Endothelial cell of umbilical vein (primary cell): ENCODE results near the gene CD84. TPM values are rescaled to one million over a fixed set of nuclear protein-coding genes. Genes with fewer than 3 reads are reported as not detected.

Experiments used
- BruUV-seq: library from RNA; stranded (reverse); fragments of 400-500 nt; replicated peaks from 2 replicates; lab custom pipeline; 2021; lab: Mats Ljungman, UMichigan
- CTCF ChIA-PET: fragments of 300-600, 350-600 bp; sonication (Branson Sonifier 250); formaldehyde crosslinking; loops from one replicate; lab custom pipeline; 2021; ENCODE audit warnings: antibody characterized with exemption, inconsistent platforms; lab: Charles Lee
- POLR2A ChIA-PET: fragments of 300-600, 350-600 bp; sonication (Branson Sonifier 250); formaldehyde crosslinking; loops from one replicate; lab custom pipeline; 2021; ENCODE audit warnings: antibody characterized with exemption, inconsistent platforms; lab: Charles Lee
- DNase-seq: peaks from one replicate; pipeline ENCODE4 v3.0.0-alpha.2; 2011; ENCODE audit warnings: low read depth, low spot score
- FAIRE-seq: peaks from 2 replicates; lab custom pipeline; 2011; peaks lifted over from hg19 to GRCh38; lab: Jason Lieb, UNC
- H2AFZ ChIP-seq: 2 replicates; pipeline ENCODE4 v1.6.0; 2012; ENCODE audit warnings: low read depth, low read length, control low read depth, inconsistent platforms
- H3K27ac ChIP-seq: 2 replicates; pipeline ENCODE4 v1.5.1; 2011; ENCODE audit warnings: low read depth, mild to moderate bottlenecking, control low read depth, low read length, moderate library complexity; ENCODE audit not compliant: insufficient read depth
- H3K27me3 ChIP-seq, 2 experiments: 2 replicates each; pipeline versions ENCODE4 v1.6.0 to v1.6.1; 2011; ENCODE audit warnings: low read length in 2 of 2, mixed read lengths in 1 of 2; ENCODE audit not compliant: control insufficient read depth in 2 of 2, insufficient read depth in 2 of 2
- H3K36me3 ChIP-seq, 2 experiments: 2 replicates in 1 of 2; 3 replicates in 1 of 2; pipeline ENCODE4 v1.5.1; 2011; ENCODE audit warnings: low read length in 2 of 2, mild to moderate bottlenecking in 1 of 2, moderate library complexity in 1 of 2; ENCODE audit not compliant: control insufficient read depth in 2 of 2, insufficient read depth in 2 of 2; ENCODE audit errors: extremely low read depth in 1 of 2
- H3K4me1 ChIP-seq: 3 replicates; pipeline ENCODE4 v1.5.1; 2011; ENCODE audit warnings: mild to moderate bottlenecking, low read length; ENCODE audit not compliant: control insufficient read depth, insufficient read depth; ENCODE audit errors: extremely low read depth
- H3K4me2 ChIP-seq: 2 replicates; pipeline ENCODE4 v1.6.1; 2011; ENCODE audit warnings: low read length, control low read depth, mixed read lengths; ENCODE audit not compliant: insufficient read depth
- H3K4me3 ChIP-seq, 3 experiments: fragments of 200-600 bp in 1 of 3; sonication (generic), shearing (Covaris generic) in 1 of 3; replicated peaks in 1 of 3; 2 replicates each; pipeline ENCODE4 v1.5.1; 2011 to 2016; ENCODE audit warnings: control low read depth in 3 of 3, low read length in 3 of 3, mild to moderate bottlenecking in 2 of 3, inconsistent platforms in 1 of 3, low read depth in 1 of 3, moderate library complexity in 1 of 3; ENCODE audit not compliant: insufficient read depth in 1 of 3
- H3K79me2 ChIP-seq: 2 replicates; pipeline ENCODE4 v1.6.0; 2012; ENCODE audit warnings: low read length, inconsistent platforms; ENCODE audit not compliant: control insufficient read depth, insufficient read depth
- H3K9ac ChIP-seq: replicated peaks from 2 replicates; pipeline ENCODE3; 2011; ENCODE audit warnings: low read length, control low read depth; ENCODE audit not compliant: insufficient read depth; ENCODE audit errors: extremely low read depth
- H3K9me1 ChIP-seq: replicated peaks from 3 replicates; pipeline ENCODE4 v1.6.0; 2011; ENCODE audit warnings: mild to moderate bottlenecking, low read length; ENCODE audit not compliant: control insufficient read depth, insufficient read depth; ENCODE audit errors: extremely low read depth
- H3K9me3 ChIP-seq: replicated peaks from 2 replicates; pipeline ENCODE4 v1.5.1; 2012; ENCODE audit warnings: low read length, inconsistent platforms; ENCODE audit not compliant: control insufficient read depth, insufficient read depth
- H4K20me1 ChIP-seq: replicated peaks from 2 replicates; pipeline ENCODE3; 2011; ENCODE audit warnings: mild to moderate bottlenecking, low read length; ENCODE audit not compliant: control insufficient read depth, insufficient read depth; ENCODE audit errors: extremely low read depth
- JUN ChIP-seq: IDR thresholded peaks from 2 replicates; pipeline ENCODE4 v1.6.1; 2011; ENCODE audit warnings: borderline replicate concordance, low read depth; ENCODE audit not compliant: insufficient read length, insufficient read depth
- POLR2A ChIP-seq: IDR thresholded peaks from 2 replicates; pipeline ENCODE4 v1.6.1; 2012; ENCODE audit warnings: low read depth, mild to moderate bottlenecking, control low read depth, low read length
- dilution Hi-C: fragments of 300-500 bp; cut with MboI; formaldehyde crosslinking; loops from one replicate; pipeline ENCODE4 v1.15.0; 2019; ENCODE audit warnings: low sequenced_read_pairs; ENCODE audit not compliant: extremely low pct_ligation_motif_present
- intact Hi-C: fragments of 100-400 bp; cut with micrococcal nuclease; formaldehyde crosslinking; loops from one replicate; pipeline ENCODE4 v1.10.0; 2022
- polyA plus RNA-seq, 4 experiments: library from polyadenylated mRNA; depleted of rRNA in 3 of 4; stranded (reverse) in 3 of 4; unstranded in 1 of 4; fragments of >200 nt; gene quantifications; 2 replicates each; pipeline versions ENCODE4 v1.2.1 to v1.2.3, GENCODE V29; 2011 to 2012; ENCODE audit warnings: missing spikeins in 1 of 4
- total RNA-seq: library from RNA; stranded (reverse); gene quantifications from 2 replicates; pipeline ENCODE4 v1.2.3, GENCODE V29; 2021

Gene CD84
- total and polyA plus RNA-seq, 2 donors (not counting 3 experiments of a cell fraction or from before 2014, with no cell fraction given), result not detected

GRCh38 chr1:160558660-160559380 is 20.5 kb downstream of the CD84 start:
- Histone ChIP-seq H3K4me2 (no peak overlapping the region), H3K27ac (no peak overlapping the region), H3K79me2 (no peaks in the 10 kb centered on the region), H3K27me3 (no peaks in the 10 kb centered on the region), H2AFZ (no peak overlapping the region), H3K4me1 (no peaks in the 10 kb centered on the region), H4K20me1 (no peaks in the 10 kb centered on the region), H3K36me3 (no peaks in the 10 kb centered on the region), H3K9me3 (no peaks in the 10 kb centered on the region), H3K4me3 (no peak overlapping the region), H3K9me1 (no peaks in the 10 kb centered on the region), H3K9ac (no peak overlapping the region)
- intact Hi-C loops (no loop called here), dilution Hi-C loops (no loop called here)
- FAIRE-seq, result no peak
- CTCF ChIA-PET, result no interaction called here
- no TSS peak for BruUV-seq
- no peak for DNase-seq
- no peak for TF ChIP-seq POLR2A
- POLR2A ChIA-PET, result no interaction called here

- BruUV-seq, result no TSS peak
- Histone ChIP-seq H3K9me3 (no peaks in the 10 kb centered on the region), H3K27me3 (peaks cover 0 to under 1% of the 10 kb centered on the region in 2 experiments), H3K36me3 (no peaks in the 10 kb centered on the region), H4K20me1 (no peaks in the 10 kb centered on the region), H3K27ac (no peak overlapping the region), H2AFZ (no peak overlapping the region), H3K9ac (no peak overlapping the region), H3K4me3 (no peak overlapping the region), H3K4me2 (no peak overlapping the region), H3K9me1 (no peaks in the 10 kb centered on the region), H3K4me1 (no peaks in the 10 kb centered on the region), H3K79me2 (no peaks in the 10 kb centered on the region)
- FAIRE-seq (no peak), DNase-seq (no peak)
- POLR2A ChIA-PET, result no interaction called here
- dilution Hi-C loops (no loop called here), intact Hi-C loops (no loop called here)
- no peak for TF ChIP-seq POLR2A
- no peak for TF ChIP-seq JUN
- CTCF ChIA-PET, result interaction anchor here (0.8 kb wide), 1 partner anchor 26 kb away, joined by 3 read pairs; no protein-coding TSS in a partner anchor
These were observed 25.5 kb downstream of the CD84 start for GRCh38 chr1:160553778-160554177.
